HepG2 (cell line): ENCODE data around the gene TRPT1. TPM values are rescaled to one million over a fixed set of nuclear protein-coding genes. Genes with fewer than 3 reads are reported as not detected.

Source experiments
- ATAC-seq: fragments of 200-7000 bp; cut with Tn5 transposase; 3 replicates; pipeline ENCODE4 v1.9.1; 2020; ENCODE audit warnings: mild to moderate bottlenecking, moderate library complexity
- BruUV-seq: library from RNA; stranded (reverse); fragments of 400-500 nt; replicated peaks from 2 replicates; lab custom pipeline; 2021; lab: Mats Ljungman, UMichigan
- CTCF ChIA-PET: fragments of 300-600 bp; formaldehyde crosslinking; extraction: SDS; loops from one replicate; lab custom pipeline; 2021; ENCODE audit warnings: low total read pairs, inconsistent platforms, low intra/inter-chr PET ratio; lab: Yijun Ruan, JAX
- POLR2A ChIA-PET: fragments of 350-600 bp; sonication (Branson Sonifier 250); formaldehyde crosslinking; loops from one replicate; lab custom pipeline; 2020; ENCODE audit warnings: antibody characterized with exemption, inconsistent platforms; lab: Yijun Ruan, JAX
- DNase-seq: peaks from one replicate; pipeline ENCODE4 v3.0.0-alpha.2; 2015; ENCODE audit warnings: low spot score
- FAIRE-seq: peaks from 3 replicates; lab custom pipeline; 2011; peaks lifted over from hg19 to GRCh38; lab: Jason Lieb, UNC
- H2AFZ ChIP-seq: one replicate; pipeline ENCODE4 v1.6.1; 2011; ENCODE audit warnings: low read length, inconsistent platforms
- H3K27ac ChIP-seq: fragments of 300-600 bp; 3 replicates; pipeline ENCODE4 v1.8.0; 2011; ENCODE audit warnings: mixed run types, mild to moderate bottlenecking, mixed read lengths, low read length, inconsistent platforms; ENCODE audit not compliant: insufficient read depth; ENCODE audit errors: extremely low read length
- H3K27me3 ChIP-seq, 2 experiments: fragments of 200-600 bp in 1 of 2; 2 replicates in 1 of 2; 3 replicates in 1 of 2; pipeline versions ENCODE4 v1.6.0 to v1.8.0; 2011; ENCODE audit warnings: low read length in 2 of 2, mild to moderate bottlenecking in 2 of 2, moderate library complexity in 2 of 2, inconsistent platforms in 1 of 2; ENCODE audit not compliant: insufficient read depth in 2 of 2, control insufficient read depth in 1 of 2
- H3K36me3 ChIP-seq, 2 experiments: fragments of 200-600 bp in 1 of 2; replicated peaks in 1 of 2; 2 replicates in 1 of 2; 3 replicates in 1 of 2; pipeline versions ENCODE4 v1.5.1 to v1.8.0; 2011; ENCODE audit warnings: low read length in 2 of 2, inconsistent platforms in 1 of 2; ENCODE audit not compliant: insufficient read depth in 2 of 2, control insufficient read depth in 1 of 2
- H3K4me1 ChIP-seq: 2 replicates; pipeline ENCODE4 v1.5.1; 2012; ENCODE audit warnings: low read length, inconsistent platforms; ENCODE audit not compliant: insufficient read depth
- H3K4me2 ChIP-seq: 2 replicates; pipeline ENCODE4 v1.6.0; 2011; ENCODE audit warnings: low read depth, low read length, inconsistent platforms
- H3K4me3 ChIP-seq, 3 experiments: fragments of 200-600 bp in 1 of 3; sonication (generic), shearing (Covaris generic) in 1 of 3; replicated peaks in 1 of 3; 2 replicates each; pipeline ENCODE4 v1.5.1; 2011 to 2016; ENCODE audit warnings: low read length in 3 of 3, inconsistent platforms in 2 of 3, low read depth in 2 of 3, mild to moderate bottlenecking in 2 of 3, control low read depth in 1 of 3, mixed read lengths in 1 of 3; ENCODE audit not compliant: insufficient read depth in 1 of 3
- H3K79me2 ChIP-seq: one replicate; pipeline ENCODE4 v1.6.1; 2011; ENCODE audit warnings: low read length, inconsistent platforms; ENCODE audit not compliant: insufficient read depth
- H3K9ac ChIP-seq: 2 replicates; pipeline ENCODE4 v1.6.0; 2011; ENCODE audit warnings: mild to moderate bottlenecking, low read depth, low read length, inconsistent platforms; ENCODE audit not compliant: insufficient read depth
- H3K9me3 ChIP-seq: 2 replicates; pipeline ENCODE4 v1.5.1; 2012; ENCODE audit warnings: mild to moderate bottlenecking, low read length
- H4K20me1 ChIP-seq: 2 replicates; pipeline ENCODE4 v1.6.0; 2011; ENCODE audit warnings: inconsistent platforms, mild to moderate bottlenecking, low read length, moderate library complexity; ENCODE audit not compliant: insufficient read depth
- ATF4 ChIP-seq, 2 experiments: fragments of 450-650 bp in 1 of 2; sonication (generic) in 1 of 2; formaldehyde crosslinking; IDR thresholded peaks; 2 replicates each; pipeline versions ENCODE4 v1.5.0 to v1.8.0; 2020 to 2022; ENCODE audit warnings: mild to moderate bottlenecking in 1 of 2, missing genetic modification reagents in 1 of 2
- CREBL2 ChIP-seq: sonication (generic); formaldehyde crosslinking; IDR thresholded peaks from 2 replicates; pipeline ENCODE4 v1.8.1; 2023; ENCODE audit warnings: missing genetic modification reagents, mild to moderate bottlenecking, borderline replicate concordance
- FOXK1 ChIP-seq: sonication (generic); formaldehyde crosslinking; IDR thresholded peaks from 2 replicates; pipeline ENCODE4 v1.4.0; 2020; ENCODE audit warnings: low read depth, missing genetic modification reagents, borderline replicate concordance
- GRHL1 ChIP-seq: sonication (generic); formaldehyde crosslinking; conservative IDR thresholded peaks from 2 replicates; pipeline ENCODE4 v1.8.0; 2022; ENCODE audit warnings: missing genetic modification reagents
- MED13 ChIP-seq: sonication (generic); formaldehyde crosslinking; IDR thresholded peaks from 2 replicates; pipeline ENCODE4 v1.5.0; 2020; ENCODE audit warnings: missing genetic modification reagents
- SSRP1 ChIP-seq: IDR thresholded peaks from 2 replicates; pipeline ENCODE4 v1.6.1; 2016; ENCODE audit warnings: control low read depth
- ZBTB44 ChIP-seq: sonication (generic); formaldehyde crosslinking; IDR thresholded peaks from 2 replicates; pipeline ENCODE4 v1.4.0; 2020; ENCODE audit warnings: missing genetic modification reagents
- ZNF235 ChIP-seq: sonication (generic); formaldehyde crosslinking; IDR thresholded peaks from 2 replicates; pipeline ENCODE4 v1.8.1; 2023; ENCODE audit warnings: mild to moderate bottlenecking, missing genetic modification reagents, borderline replicate concordance
- ZNF333 ChIP-seq: sonication (generic); formaldehyde crosslinking; IDR thresholded peaks from 2 replicates; pipeline ENCODE4 v1.4.0; 2020; ENCODE audit warnings: mild to moderate bottlenecking, missing genetic modification reagents, borderline replicate concordance
- ZNF34 ChIP-seq: sonication (generic); formaldehyde crosslinking; IDR thresholded peaks from 2 replicates; pipeline ENCODE4 v1.4.0; 2020; ENCODE audit warnings: mild to moderate bottlenecking, missing genetic modification reagents, borderline replicate concordance
- WGBS: methylation state at CpG from one replicate; pipeline ENCODE4 v1.1.6; 2017; ENCODE audit warnings: low lambda C conversion rate; 5-methylcytosine and 5-hydroxymethylcytosine counted together
- in situ Hi-C: cut with HindIII; loops from 2 replicates; pipeline ENCODE4 v1.10.0; 2017; ENCODE audit warnings: low pct_unique_long_range_greater_than_20kb; ENCODE audit not compliant: extremely low pct_ligation_motif_present
- intact Hi-C: fragments of 100-400 bp; cut with micrococcal nuclease; formaldehyde crosslinking; loops from one replicate; pipeline ENCODE4 v1.10.0; 2022; ENCODE audit not compliant: unreplicated experiment
- polyA plus RNA-seq, 8 experiments: library from polyadenylated mRNA; depleted of rRNA in 3 of 8; stranded (reverse) in 7 of 8; unstranded in 1 of 8; fragments of >200 nt; fragmentation: Illumina TruSeq in 4 of 8; extraction: Trizol in 4 of 8; gene quantifications; 2 replicates each; pipeline versions ENCODE4 v1.2.1 to v1.2.3, GENCODE V29; 2011 to 2016; ENCODE audit warnings: low read depth in 4 of 8, missing spikeins in 1 of 8, mixed read lengths in 1 of 8; ENCODE audit not compliant: insufficient read depth in 1 of 8
- total RNA-seq, 5 experiments: library from RNA; depleted of rRNA; stranded (reverse); fragments of >200 nt; fragmentation: Illumina TruSeq; extraction: Trizol; gene quantifications; 2 replicates each; pipeline ENCODE4 v1.2.3, GENCODE V29; 2016; ENCODE audit warnings: low read depth in 1 of 5

Gene TRPT1
- total and polyA plus RNA-seq, 2 of the 13 experiments (the other 11 are each of a cell fraction or from before 2014, with no cell fraction given), result 24.8 to 40.7 TPM

- in situ Hi-C loops, result no loop called here
- no peaks in the 10 kb centered on the region for H3K27me3 ChIP-seq
- POLR2A ChIA-PET, result no interaction called here
- H3K4me3 ChIP-seq, result no peak overlapping the region
- no peak for ATAC-seq
- H3K4me2 ChIP-seq, result no peak overlapping the region
- no peaks in the 10 kb centered on the region for H4K20me1 ChIP-seq
- H3K36me3 ChIP-seq, result peaks cover 8 to 35% of the 10 kb centered on the region in 2 experiments; a peak in 4 of 5 replicates
- no peak overlapping the region for H3K27ac ChIP-seq
- no peaks in the 10 kb centered on the region for H3K79me2 ChIP-seq
- intact Hi-C loops, result no loop called here
- TF ChIP-seq MED13 (CRISPR knock-in tag) (no peak), ZNF235 (CRISPR knock-in tag) (no peak)
- TF ChIP-seq, all 625 proteins: peak for 0
- DNase-seq, result no peak
- BruUV-seq, result no TSS peak
- Histone ChIP-seq H3K4me1 (peaks cover 8% of the 10 kb centered on the region), H3K9ac (no peak overlapping the region), H3K9me3 (no peaks in the 10 kb centered on the region), H2AFZ (no peak overlapping the region)
- CTCF ChIA-PET, result no interaction called here
- WGBS, result 86% methylated on average over 2 of the region's 29 CpGs
- FAIRE-seq, result no peak
These were observed 37.3 kb upstream of the TRPT1 start for GRCh38 chr11:64263021-64263946.

- no peak for DNase-seq
- no peak for ATAC-seq
- intact Hi-C loops (no loop called here), in situ Hi-C loops (no loop called here)
- no peaks in the 10 kb centered on the region for H4K20me1 ChIP-seq
- no peak for FAIRE-seq
- H3K9ac ChIP-seq, result no peak overlapping the region
- no peaks in the 10 kb centered on the region for H3K9me3 ChIP-seq
- no peak overlapping the region for H3K4me2 ChIP-seq
- no peak overlapping the region for H3K4me3 ChIP-seq
- 98% methylated on average over 34 of the region's 42 CpGs for whole genome bisulfite sequencing
- H3K27me3 ChIP-seq, result no peaks in the 10 kb centered on the region
- H3K27ac ChIP-seq, result no peak overlapping the region
- H3K79me2 ChIP-seq, result no peaks in the 10 kb centered on the region
- H3K36me3 ChIP-seq, result peaks cover 9 to 35% of the 10 kb centered on the region in 2 experiments; a peak in 4 of 5 replicates
- ChIA-PET POLR2A (no interaction called here), CTCF (no interaction called here)
- no peaks in the 10 kb centered on the region for H3K4me1 ChIP-seq
- H2AFZ ChIP-seq, result no peak overlapping the region
- BruUV-seq, result no TSS peak
- TF ChIP-seq ATF4 (CRISPR knock-in tag; IDR thresholded peaks at IDR 0.05) (no peak), FOXK1 (no peak), SSRP1 (CRISPR knock-in tag) (no peak), ZBTB44 (CRISPR knock-in tag) (no peak), GRHL1 (CRISPR knock-in tag) (no peak), ZNF34 (CRISPR knock-in tag) (no peak), ZNF333 (CRISPR knock-in tag) (no peak), CREBL2 (CRISPR knock-in tag) (no peak)
These were observed 36.5 kb upstream of the TRPT1 start for GRCh38 chr11:64262271-64263002.
